Activated gamma-delta T cell (primary cell): ENCODE data around the gene HHAT.

ENCODE experiments used
- DNase-seq: peaks from one replicate; lab custom pipeline; 2025; lab: John Stamatoyannopoulos, UW

The HHAT gene

DNA sequence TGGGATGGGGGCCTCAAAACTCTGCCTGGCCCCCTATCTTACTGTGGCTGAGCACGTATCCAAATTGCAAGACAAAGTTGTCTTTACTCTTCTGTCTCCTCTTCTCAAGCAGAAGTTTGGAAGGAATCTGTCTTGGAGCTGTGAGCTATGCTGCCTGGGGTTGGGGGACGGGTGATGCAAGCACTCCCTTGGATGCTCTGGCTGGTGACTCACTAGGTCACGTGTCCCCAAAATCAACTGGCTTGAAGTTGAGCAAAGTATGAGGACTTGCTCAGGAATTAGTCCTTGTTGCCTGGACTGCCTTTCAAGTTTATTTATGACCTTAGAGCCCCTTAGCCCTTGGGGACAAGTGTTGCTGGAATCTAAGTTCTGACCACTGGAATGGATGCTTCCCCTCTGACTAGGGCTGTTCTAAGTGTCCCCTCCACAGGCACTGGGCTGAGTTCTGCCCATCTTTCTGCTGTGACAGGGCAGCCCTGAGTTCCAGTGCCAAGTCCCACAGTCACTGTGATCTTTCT is 269.5 kb downstream of the HHAT start:
- no peak for DNase-seq

DNA sequence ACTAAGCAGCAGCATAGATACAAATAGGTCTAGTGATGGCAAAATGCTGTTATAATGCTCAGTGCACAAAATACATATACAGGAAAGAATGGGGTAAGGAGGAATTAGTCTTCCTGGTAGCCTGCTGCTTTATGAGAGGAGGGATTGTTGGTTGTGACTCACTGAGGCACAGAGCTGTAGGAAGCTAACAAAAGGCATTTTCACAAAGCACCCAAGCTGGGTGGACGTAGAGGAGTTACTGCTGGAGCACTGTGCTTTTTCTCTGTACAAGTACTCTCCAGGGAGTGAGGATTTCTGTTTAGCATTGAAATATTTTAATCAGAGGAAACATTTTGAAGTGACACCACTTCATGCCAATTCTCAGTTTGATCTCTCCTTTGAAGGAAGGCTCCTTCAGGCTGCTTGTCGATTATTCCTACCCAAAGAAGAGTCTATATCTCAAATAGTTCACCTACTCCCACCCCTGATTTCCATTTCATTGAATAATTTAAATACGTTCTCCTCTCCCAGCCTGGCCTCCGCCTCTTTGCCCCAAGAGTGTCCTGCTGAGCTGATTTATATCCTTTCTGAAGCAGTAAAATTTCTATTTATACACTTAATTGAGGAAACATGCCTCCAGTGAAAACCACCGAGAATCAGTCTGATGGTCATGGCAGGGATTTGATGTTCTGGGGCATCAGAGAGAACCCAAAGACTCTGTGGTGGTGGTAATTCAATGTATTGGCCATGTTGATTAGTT is 271.9 kb downstream of the HHAT start:
- DNase-seq = no peak

DNA sequence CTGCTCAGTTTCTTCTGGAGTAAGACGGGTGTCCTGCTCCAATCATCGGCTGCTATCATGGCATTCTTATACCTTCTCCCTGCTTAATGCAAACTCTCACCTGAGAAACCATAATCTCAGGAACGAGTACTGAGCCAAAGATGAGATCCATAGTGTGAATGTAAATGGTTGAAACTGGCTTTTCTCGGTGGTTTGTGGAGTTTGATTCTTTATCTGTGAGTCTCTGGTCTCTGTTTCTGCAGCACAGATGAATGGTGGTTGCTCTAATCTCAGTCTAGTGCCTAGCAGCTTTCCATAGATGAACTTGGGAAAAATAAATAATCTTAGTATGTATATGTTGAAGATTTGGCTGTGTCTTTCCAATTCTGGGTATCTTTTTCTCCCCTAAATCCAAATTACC is 274.4 kb downstream of the HHAT start:
- no peak for DNase-seq

DNA sequence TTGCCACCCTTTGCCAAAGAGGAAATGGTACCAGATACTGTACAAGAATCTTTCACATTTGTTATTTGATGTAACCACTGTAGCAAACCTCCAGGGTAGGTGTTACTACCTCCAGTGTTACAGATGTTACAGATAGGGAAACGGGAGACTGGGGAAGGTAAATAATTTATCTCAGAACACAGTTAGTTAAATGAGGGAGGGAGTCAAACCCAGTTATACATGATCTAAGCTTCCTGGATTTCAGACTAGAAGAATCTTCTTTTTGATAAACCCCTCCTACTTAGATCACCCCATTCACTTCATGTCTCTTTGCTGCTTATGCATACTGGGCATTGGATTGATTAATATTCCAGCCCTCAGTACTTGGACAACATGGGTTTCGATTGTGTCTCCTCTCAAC is 276.4 kb downstream of the HHAT start:
- DNase-seq = no peak

DNA sequence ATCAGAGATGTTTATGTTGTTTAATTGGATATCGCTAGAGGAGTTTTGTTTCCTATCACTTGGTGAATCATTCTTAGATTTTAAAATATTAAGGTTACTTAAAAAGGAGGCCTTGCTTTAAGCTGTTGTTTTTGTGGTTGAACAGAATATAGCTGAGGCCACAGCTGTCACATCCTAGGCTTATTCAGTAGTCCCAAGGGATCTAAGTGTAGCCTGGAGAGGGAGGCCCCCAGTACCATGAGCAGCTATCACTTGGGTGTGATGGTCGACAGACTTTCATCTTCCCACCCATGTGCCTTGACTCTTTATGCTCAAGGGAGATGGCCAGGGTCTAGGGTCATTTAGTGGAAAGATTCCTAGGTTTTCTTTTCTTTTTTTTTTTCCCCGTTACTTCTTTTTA is 278.7 kb downstream of the HHAT start:
- no peak for DNase-seq

DNA sequence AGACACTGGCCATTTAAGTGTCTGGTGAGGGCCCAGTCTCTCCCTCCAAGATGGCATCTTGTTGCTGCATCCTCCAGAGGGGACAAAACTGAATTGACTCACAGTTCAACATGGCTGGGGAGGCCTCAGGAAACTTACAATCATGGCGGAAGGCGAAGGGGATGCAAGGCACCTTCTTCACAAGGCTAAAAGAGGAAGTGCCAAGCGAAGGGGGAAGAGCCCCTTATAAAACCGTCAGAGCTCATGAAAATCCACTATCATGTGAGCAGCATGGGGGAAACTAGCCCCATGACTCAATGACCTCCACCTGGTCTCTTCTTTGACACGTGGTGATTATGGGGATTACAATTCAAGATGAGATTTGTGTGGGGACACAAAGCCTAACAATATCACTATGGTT is 280.1 kb downstream of the HHAT start:
- no peak for DNase-seq

DNA sequence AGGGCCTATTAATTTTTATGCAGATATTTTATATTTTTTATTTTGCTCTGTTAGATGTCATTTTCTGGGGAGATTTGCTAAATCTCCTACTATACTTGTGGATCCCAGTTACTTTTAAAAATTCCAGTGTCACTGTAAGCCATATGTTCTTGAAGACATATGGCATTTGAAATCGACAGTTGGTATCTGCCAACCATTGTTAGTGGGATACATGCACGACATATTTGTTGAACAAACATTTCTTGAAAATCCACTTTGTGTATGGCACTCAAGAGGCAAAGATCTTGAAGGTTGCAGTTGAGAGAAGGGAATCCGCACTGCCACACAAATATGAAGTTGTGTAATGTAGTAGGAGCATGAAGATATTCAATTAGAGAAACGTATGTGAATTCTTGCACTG is 287.7 kb downstream of the HHAT start:
- no peak for DNase-seq

DNA sequence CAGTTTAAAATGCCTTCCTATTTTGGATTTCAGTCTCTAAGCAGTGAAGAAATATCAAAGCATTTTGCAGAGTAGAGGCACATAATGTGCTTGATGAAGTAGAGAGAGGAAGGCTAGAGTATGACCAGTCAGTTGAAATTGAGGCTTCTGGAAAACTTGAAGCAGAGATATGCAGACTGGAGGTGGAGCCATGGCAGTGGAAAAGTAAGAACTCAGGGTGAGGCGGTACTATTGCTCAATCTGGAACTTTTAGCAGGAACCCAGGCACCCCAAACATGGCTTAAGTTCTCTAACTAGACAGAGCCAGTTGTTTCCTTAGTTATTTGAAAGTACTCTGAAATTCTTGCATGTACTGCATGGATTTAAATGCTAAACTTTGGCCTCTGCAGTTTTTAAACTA is 288.6 kb downstream of the HHAT start:
- no peak for DNase-seq

DNA sequence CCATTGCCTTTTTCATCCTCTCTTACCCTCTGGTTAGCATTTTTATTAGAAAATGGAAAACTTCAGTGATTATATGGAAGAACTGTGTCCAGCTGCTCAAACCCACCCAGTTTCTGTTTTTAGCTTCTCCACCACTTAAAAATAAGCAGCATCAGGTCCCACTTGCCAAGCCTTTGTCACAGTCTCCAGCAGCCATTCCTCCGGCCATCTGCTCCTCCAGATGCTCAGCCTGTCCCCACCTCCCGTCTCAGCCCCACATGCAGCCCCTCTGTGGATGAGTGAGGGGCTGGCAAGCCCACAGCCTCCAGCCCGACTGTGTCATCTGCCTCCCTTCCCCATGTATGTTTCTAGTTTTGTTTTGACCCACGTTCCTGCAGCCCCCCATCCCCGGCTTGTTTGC is 289.7 kb downstream of the HHAT start:
- DNase-seq = no peak

DNA sequence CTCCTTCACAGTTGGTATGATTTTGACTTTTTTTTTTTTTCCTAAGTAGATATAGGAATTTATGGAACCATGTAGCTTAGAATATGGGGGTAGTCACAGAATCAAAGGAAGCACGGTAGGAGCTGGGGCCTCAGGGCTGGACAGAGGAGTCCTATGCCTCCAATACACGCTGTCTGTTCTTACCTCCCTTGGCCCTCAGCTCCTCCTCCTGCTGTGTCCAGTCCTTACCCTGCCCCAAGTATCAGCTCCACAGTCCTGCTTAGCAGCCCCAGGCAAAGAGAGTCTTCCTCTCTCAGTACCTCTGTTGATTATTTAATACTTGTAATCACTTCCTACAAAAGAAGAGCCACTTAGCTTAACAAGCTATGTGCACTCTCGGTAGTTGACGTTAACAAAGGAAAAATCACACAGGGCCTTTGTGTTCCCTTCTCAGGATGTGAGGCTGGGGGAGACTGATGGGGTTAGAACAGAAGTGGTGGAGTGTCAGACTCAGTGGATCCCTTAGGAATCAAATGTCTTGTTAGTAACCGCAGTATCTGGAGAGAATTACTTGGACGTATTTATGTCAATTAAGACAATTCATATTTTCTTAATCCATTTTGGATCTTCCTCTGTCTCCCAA is 292.3 kb downstream of the HHAT start:
- no peak for DNase-seq

DNA sequence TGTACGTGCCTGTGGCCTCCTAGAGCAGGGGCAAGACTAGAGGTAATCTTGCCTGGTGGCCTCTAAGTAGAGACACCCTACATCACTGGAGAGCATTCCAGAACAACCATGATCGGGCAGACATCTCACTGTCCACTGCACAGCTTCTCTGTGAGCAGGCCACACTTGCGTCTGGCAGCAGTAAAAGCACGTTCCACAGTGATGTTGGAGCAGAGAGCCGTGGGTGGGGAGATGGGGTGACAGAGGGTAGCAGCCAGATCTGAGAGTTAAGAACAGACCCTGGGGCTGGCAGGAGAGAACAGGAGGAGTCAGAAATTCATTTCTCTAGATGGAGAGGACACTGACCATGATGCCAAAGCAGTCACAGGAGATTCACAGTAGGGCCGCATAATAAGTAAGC is 293.0 kb downstream of the HHAT start:
- no peak for DNase-seq

DNA sequence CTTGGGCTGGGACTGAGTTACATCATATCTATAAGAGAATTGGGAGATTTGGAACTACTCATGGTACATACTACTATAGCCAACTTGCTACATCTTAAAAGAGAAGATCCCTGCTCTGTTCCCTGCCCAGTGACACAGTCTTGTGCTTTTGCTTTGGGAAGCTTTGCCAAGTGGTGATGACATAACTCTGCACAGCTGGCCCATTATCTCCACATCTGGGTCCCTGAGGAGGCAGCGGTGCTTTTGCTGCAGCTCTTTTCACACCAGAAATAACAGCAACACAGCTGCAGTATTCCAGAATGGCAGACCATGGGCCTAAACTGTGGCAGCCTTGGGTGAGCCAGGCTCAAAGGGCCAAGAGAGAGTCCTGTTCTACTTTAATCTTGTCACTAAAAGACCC is 296.0 kb downstream of the HHAT start:
- no peak for DNase-seq

DNA sequence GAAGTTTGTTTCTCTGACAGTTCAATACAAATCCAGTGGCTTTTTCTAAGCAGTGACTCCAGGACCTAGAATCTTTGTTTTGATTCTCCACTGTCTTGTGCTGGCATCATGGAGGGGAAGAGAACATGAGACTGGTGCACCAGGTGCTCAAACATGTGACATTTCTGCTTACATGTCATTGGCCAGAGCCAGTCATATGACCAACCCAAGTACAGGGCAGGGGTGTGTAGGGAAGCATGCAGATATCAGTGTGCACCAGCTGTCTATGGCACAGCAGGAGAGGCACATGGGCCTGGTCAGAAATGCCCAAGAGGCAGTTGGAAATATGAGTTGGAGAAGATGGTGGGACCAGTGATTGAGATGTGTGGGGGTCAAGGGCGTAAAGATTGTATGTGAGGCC is 297.0 kb downstream of the HHAT start:
- DNase-seq = no peak

DNA sequence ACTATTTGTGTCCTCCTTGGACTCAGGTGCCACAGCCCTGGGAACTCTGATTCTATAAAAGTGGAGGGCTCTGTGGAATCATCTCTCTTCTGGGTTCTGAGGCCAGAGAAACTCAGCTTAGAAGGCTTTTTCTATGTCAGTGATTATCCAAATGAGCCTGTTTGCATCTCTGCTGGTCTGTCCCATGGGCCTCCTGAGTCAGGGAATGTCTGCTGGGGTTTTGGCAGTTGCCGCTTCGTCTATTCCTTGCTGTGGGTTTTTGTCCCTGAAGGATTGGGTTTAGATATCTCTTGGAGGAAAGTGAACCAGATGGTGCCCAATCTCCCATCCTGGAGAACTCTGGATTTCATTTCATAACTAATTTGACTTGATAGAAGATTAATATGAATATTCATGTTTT is 297.6 kb downstream of the HHAT start:
- DNase-seq = no peak

DNA sequence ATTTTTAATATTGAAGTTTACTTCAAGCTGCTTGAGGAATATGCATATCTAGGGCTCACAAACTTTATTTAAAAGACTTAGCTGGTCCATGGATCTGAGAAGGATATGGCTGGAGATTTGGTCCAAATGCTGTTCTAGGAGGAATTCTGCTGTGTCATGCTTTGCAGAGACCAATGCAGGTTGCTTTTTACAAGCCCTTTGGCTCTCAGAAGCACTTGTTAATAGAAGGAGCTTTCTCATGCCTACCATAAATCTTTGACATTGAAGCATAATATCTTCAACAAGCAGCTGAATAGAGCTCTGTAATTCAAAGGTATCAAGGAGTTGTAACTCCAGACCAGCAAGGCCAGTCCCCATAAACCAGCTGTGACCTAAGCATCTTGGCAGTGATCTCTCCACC is 299.1 kb downstream of the HHAT start:
- DNase-seq = no peak

DNA sequence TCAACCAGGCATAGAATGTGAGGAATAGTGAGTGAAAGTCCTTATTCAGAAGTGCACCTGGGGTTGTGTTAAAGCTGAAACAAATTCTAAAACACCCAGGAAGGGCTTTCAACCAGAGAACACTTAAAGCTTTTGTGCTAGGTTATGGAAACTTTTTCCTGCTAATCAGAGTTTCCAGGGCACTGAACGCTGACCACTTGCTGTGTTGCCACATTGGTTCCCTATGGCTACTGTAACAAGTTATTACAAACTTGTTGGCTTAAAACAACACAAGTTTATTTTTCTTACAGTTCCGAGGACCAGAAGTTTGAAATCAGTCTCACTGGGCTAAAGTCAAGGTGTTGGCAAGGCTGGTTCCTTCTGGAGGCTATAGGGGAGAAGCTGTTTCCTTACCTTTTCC is 300.6 kb downstream of the HHAT start:
- DNase-seq = no peak

DNA sequence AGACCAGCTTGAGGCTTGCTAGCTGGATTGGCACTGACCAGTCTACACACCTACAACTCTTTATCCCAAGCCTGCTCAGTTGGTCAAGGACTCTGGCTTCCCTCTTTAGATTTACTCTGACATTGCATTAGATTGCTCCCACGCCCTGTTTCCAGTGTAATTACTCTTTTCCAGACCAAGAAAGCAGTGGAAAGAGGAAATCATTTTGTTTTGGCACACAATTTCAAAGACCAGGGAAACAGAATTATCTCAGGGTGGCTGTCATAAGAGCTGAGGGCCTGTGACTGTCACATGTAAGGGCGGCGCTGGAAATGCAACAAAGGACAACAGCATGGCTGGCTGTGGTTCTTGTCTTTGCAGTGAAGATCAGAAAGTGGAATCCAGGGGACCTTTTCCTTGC is 302.7 kb downstream of the HHAT start:
- no peak for DNase-seq

DNA sequence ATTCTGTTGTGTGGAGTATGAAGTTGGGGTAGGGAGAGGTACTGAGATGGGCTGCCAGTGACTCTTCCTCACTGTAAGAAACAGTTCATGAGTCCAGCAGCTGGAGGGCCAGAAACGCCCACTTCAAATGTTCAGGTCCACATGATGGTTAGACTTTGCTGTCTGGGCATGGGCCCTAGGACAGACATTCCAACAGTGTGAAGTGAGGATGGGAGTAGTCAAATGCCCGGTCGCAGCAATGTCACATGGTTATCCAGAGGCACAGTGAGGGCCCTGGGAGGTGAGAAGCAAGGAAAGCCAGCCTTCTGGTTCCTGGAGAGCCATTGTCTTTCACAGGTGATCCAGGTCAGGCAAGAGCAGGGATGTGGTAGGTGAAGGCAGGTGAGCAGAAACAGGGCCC is 304.4 kb downstream of the HHAT start:
- DNase-seq = no peak

DNA sequence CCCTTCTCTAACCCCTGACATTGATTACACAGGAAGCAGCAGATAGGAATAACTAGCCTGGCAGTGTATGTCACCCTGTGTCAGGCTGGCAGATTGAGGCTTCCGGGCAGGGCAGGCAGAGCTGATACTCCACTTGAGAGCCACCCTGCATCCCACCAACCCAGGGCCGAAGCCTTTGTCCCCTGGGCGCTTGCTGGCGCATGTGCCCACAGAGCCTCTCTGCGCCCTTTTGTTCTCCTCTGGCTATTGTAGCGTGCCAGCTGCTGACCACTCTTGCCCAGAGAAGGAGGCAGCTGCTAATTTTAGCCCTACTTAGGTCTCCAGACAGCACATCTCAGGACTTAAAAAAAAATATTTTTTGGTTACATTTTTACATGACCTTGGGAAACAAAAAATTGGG is 304.9 kb downstream of the HHAT start:
- no peak for DNase-seq

DNA sequence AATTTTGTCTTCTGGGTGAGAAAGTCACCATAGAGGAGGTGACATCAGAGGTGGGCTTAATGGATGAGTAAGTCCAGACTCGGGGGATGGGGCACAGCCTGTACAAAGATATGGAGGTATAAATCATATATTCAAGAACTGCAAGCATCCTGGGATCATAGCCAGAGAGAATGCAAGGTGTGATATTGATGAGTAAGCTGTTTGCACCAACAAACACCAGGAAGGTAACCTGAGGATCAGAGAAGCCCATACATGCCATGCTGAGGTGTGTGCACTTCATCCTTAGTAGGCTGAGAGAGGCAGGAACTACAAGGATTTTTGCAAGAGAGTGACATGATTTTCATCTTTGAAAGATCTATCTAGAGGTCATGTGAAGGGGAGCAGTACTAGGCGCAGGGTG is 306.4 kb downstream of the HHAT start:
- DNase-seq = no peak

DNA sequence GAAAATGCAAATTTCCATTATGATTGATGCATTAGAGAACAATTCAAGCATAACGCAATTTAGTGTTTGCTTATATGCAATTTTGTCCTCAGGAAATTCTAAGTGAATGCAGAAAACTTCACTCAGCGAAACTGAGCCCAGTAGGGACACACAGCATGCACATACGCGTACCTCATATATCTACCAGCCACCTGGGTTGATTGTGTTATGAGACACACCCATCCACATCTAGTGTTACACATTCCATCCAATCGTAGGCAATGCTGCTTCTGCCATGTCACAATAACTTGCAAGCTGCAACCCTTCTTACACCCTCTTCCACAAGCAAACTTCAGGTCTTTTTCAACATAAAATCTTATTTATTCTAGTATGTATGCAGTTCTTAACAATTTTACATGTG is 312.9 kb downstream of the HHAT start:
- no peak for DNase-seq

DNA sequence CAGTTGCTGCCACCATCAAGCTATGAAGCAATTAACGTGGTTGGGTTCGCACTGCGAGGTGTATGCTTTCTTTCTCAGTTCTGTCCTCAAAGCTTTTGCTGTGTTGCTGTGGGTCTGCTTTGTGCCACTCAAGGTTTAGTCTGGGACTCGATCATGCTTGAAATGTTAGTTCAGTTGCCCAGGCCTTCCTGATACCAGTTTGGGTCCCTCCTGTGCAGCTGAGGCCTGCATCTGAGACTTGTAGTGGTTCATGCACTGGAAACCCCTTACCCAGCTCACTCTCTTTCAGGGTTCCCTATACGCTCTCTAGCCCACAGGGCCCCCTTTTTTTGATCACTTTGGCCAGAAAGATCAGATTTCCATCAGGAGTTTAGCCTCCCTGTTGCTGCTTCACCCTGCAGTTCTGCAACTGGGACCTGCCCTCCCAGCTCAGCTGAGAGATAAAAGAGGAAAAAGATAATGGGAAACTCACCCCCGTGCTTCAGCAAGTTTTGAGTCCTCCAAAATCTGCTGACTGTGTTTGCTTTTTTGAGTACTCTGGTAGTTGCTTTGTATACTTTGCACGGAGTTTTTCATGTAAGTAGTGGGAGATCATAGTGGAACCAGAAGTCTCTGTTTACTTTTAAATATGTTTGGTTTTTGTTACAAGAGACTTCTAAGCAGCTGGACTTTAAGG is 317.0 kb downstream of the HHAT start:
- DNase-seq = no peak

DNA sequence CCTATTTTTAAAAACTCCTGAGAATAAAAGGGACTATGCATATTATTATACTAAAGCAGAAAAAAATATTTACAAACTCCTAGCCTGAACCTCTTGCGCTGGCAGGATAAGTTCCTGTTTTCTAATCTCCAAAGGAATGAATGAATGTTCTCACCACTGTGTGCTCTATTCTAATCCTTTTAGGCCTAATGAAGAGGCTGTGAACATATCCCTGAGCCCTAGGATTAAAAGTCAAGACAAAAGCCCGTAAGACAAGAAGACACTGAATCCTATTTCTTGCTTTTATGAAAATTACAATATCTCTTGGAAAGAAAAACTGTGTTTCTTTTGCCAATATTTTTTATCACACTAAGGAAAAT is 317.5 kb downstream of the HHAT start:
- no peak for DNase-seq
